ENCODE data around the gene NUCB1. TPM values are rescaled to one million over a fixed set of nuclear protein-coding genes. Genes with fewer than 3 reads are reported as not detected.

The NUCB1 gene
- total and polyA plus RNA-seq, 9 of the 15 experiments (the other 6 are each of a cell fraction or from before 2014, with no cell fraction given) = 3.1 to 153 (median 71.7) TPM

- TF ChIP-seq MAZ (CRISPR knock-in tag; conservative IDR thresholded peaks at IDR 0.05 in 1 of 2, IDR thresholded peaks at IDR 0.05 in 1 of 2) (peak in 1 of 2 experiments; percentile 17; a peak in 2 of 4 replicates), ZNF282 (CRISPR knock-in tag; IDR thresholded peaks at IDR 0.05) (peak; percentile 88; the same call in 1 of the 2 replicates), ELF1 (tag; IDR thresholded peaks at IDR 0.05) (peak; percentile 62; the same call in 1 of the 2 replicates), ZBTB5 (IDR thresholded peaks at IDR 0.05) (no peak), ZNF311 (CRISPR knock-in tag; IDR thresholded peaks at IDR 0.05) (no peak), SAFB (IDR thresholded peaks at IDR 0.05; ENCODE audit: borderline replicate concordance, low read depth, low read length) (no peak), PTTG1 (tag; IDR thresholded peaks at IDR 0.05; ENCODE audit: low read depth) (no peak), MXD1 (CRISPR knock-in tag; IDR thresholded peaks at IDR 0.05; ENCODE audit: borderline replicate concordance, poor library complexity, severe bottlenecking) (no peak), HMGN3 (IDR thresholded peaks at IDR 0.05; ENCODE audit: borderline replicate concordance, extremely low read depth, insufficient read length, low read depth, low read length) (no peak), CLOCK (CRISPR knock-in tag; IDR thresholded peaks at IDR 0.05; ENCODE audit: borderline replicate concordance) (no peak), ZNF785 (CRISPR knock-in tag; IDR thresholded peaks at IDR 0.05) (no peak), KAT7 (CRISPR knock-in tag; IDR thresholded peaks at IDR 0.05; ENCODE audit: borderline replicate concordance) (no peak), SMAD1 (IDR thresholded peaks at IDR 0.05; ENCODE audit: low read depth, low read length, partially characterized antibody) (peak; percentile 30), CREBBP (IDR thresholded peaks at IDR 0.05; ENCODE audit: low read depth, low read length) (no peak), JUN (IDR thresholded peaks at IDR 0.05; ENCODE audit: borderline replicate concordance, low read depth, low read length) (no peak), JUN (CRISPR knock-in tag; IDR thresholded peaks at IDR 0.05; ENCODE audit: borderline replicate concordance) (no peak), USF1 (CRISPR knock-in tag; IDR thresholded peaks at IDR 0.05) (peak; percentile 86), GTF2E2 (tag; IDR thresholded peaks at IDR 0.05) (no peak), IRF1 (CRISPR knock-in tag; IDR thresholded peaks at IDR 0.05; ENCODE audit: borderline replicate concordance) (no peak), NFIX (CRISPR knock-in tag; IDR thresholded peaks at IDR 0.05; ENCODE audit: low read depth) (no peak)
Measured at GRCh38 chr19:48967346-48968178, 67.5 kb downstream of the NUCB1 start (continued).
